NCI-H524 (cell line): ENCODE data around the gene BCKDK.
"Not testable (repeated sequence)": the region's sequence is repeated elsewhere in the genome, so short reads cannot be mapped to it uniquely, and the experiment has no call there.

Experiments used
- DNase-seq, 2 experiments: peaks; one replicate each; lab custom pipeline; 2025; lab: John Stamatoyannopoulos, UW

BCKDK gene

GRCh38 chr16:31141489-31142108 is 33.4 kb downstream of the BCKDK start:
- no peak for DNase-seq

GRCh38 chr16:31142109-31143010 is 34.2 kb downstream of the BCKDK start:
- DNase-seq, result peak; percentile 99

GRCh38 chr16:31143011-31143693 is 35.0 kb downstream of the BCKDK start:
- DNase-seq, result no peak

GRCh38 chr16:31143694-31144148 is 35.5 kb downstream of the BCKDK start:
- no peak for DNase-seq

GRCh38 chr16:31144418-31144817 is 36.2 kb downstream of the BCKDK start:
- DNase-seq, result not testable (repeated sequence)

- DNase-seq, result no peak
These were observed 37.3 kb downstream of the BCKDK start for GRCh38 chr16:31145398-31145990.

- no peak for DNase-seq
These were observed 39.4 kb downstream of the BCKDK start for GRCh38 chr16:31147574-31147973.

GRCh38 chr16:31148281-31148728 is 40.1 kb downstream of the BCKDK start:
- DNase-seq, result no peak

GRCh38 chr16:31148896-31149295 is 40.7 kb downstream of the BCKDK start:
- DNase-seq, result no peak

- no peak for DNase-seq
These were observed 41.1 kb downstream of the BCKDK start for GRCh38 chr16:31149332-31149731.

- DNase-seq, result no peak
These were observed 42.0 kb downstream of the BCKDK start, which contains the start of gene PRSS36 for GRCh38 chr16:31149894-31150890. Gene PRSS36 (minus strand): TSS chr16:31150066. CDS start chr16:31150035, 31 bp downstream.

- DNase-seq, result not testable (repeated sequence)
These were observed 42.8 kb downstream of the BCKDK start for GRCh38 chr16:31150976-31151375.

- no peak for DNase-seq
These were observed 49.0 kb downstream of the BCKDK start for GRCh38 chr16:31157136-31157535.
